ENCODE measurements around the gene TMEM170A. TPM values are rescaled to one million over a fixed set of nuclear protein-coding genes. Genes with fewer than 3 reads are reported as not detected.

TMEM170A gene
- total and polyA plus RNA-seq, 2 experiments from 2014 or later = 31.0 to 68.5 TPM

GRCh38 chr16:75455677-75456076 is 8.8 kb downstream of the TMEM170A start:
- H3K36me3 Mint-ChIP-seq (ENCODE audit: low read depth) = peaks cover 16% of the 10 kb centered on the region
- H3K27ac Mint-ChIP-seq = no peak overlapping the region; the same call in 1 of the 2 replicates
- ATAC-seq (peak; percentile 20; the same call in 2 of the 3 replicates), DNase-seq (ENCODE audit: low spot score) (no peak)
- H3K4me1 Mint-ChIP-seq = peaks cover 43% of the 10 kb centered on the region
- no peak overlapping the region for H3K4me3 Mint-ChIP-seq
- H3K36me3 ChIP-seq (ENCODE audit: insufficient read depth) = no peaks in the 10 kb centered on the region
- no peak overlapping the region for H3K4me2 ChIP-seq
- TF ChIP-seq ETS1 (IDR thresholded peaks at IDR 0.05) = no peak
- TF ChIP-seq JUNB (IDR thresholded peaks at IDR 0.05; ENCODE audit: unreplicated experiment) = no peak
- TF ChIP-seq REST (IDR thresholded peaks at IDR 0.05; ENCODE audit: unreplicated experiment) = no peak
- TF ChIP-seq ZNF114 (CRISPR knock-in tag; IDR thresholded peaks at IDR 0.05) = no peak
- TF ChIP-seq CTCF (conservative IDR thresholded peaks at IDR 0.05; ENCODE audit: low read depth in 2 of 2) = no peak
- TF ChIP-seq ZNF462 (CRISPR knock-in tag; IDR thresholded peaks at IDR 0.05) = no peak
- TF ChIP-seq STAT1 (IDR thresholded peaks at IDR 0.05; ENCODE audit: unreplicated experiment) = no peak
- no peak for TF ChIP-seq NANOG (IDR thresholded peaks at IDR 0.05; ENCODE audit: borderline replicate concordance)
- no peak for TF ChIP-seq EZH2phosphoT487 (IDR thresholded peaks at IDR 0.05; ENCODE audit: unreplicated experiment)
- no peak for TF ChIP-seq EZH2 (IDR thresholded peaks at IDR 0.05; ENCODE audit: low read depth, unreplicated experiment)
- no peak for TF ChIP-seq POLR2AphosphoS5 (IDR thresholded peaks at IDR 0.05; ENCODE audit: low read depth)
- TF ChIP-seq ZNF331 (CRISPR knock-in tag; IDR thresholded peaks at IDR 0.05; ENCODE audit: low read depth) = no peak
- TF ChIP-seq CREB1 (CRISPR knock-in tag; IDR thresholded peaks at IDR 0.05; ENCODE audit: low read depth) = no peak
- no peaks in the 10 kb centered on the region for H3K9me2 ChIP-seq (ENCODE audit: insufficient read depth)
- no peaks in the 10 kb centered on the region for H3K27me3 ChIP-seq (ENCODE audit: insufficient read depth)
- peaks cover 60% of the 10 kb centered on the region for H4K20me1 ChIP-seq (replicated peaks; ENCODE audit: insufficient read depth)
- no peak overlapping the region for H2AFZ ChIP-seq
- peaks cover 26% of the 10 kb centered on the region for H3K4me1 ChIP-seq (ENCODE audit: insufficient read depth)
- H3F3A ChIP-seq (replicated peaks; ENCODE audit: low read depth) = no peaks in the 10 kb centered on the region
- H3K4me3 ChIP-seq = no peak overlapping the region
- peaks cover 7% of the 10 kb centered on the region for H3K27me3 Mint-ChIP-seq (ENCODE audit: insufficient read depth, low read depth, poor library complexity)
- H3K27ac ChIP-seq (ENCODE audit: low read depth) = peak overlapping the region; percentile 28; the same call in 1 of the 2 replicates
- H3K9me3 Mint-ChIP-seq = no peaks in the 10 kb centered on the region
- peaks cover 98% of the 10 kb centered on the region for H3K79me2 ChIP-seq (replicated peaks; ENCODE audit: insufficient read depth)

All from GM23338 (cell line).